H9 (cell line): ENCODE measurements around the gene GAK. TPM values are rescaled to one million over a fixed set of nuclear protein-coding genes. Genes with fewer than 3 reads are reported as not detected.

Experiments used
- DNase-seq: peaks from one replicate; pipeline ENCODE4 v3.0.0-alpha.2; 2017
- H2AFZ ChIP-seq: one replicate; pipeline ENCODE4 v1.6.1; 2013; ENCODE audit warnings: mild to moderate bottlenecking, low read length, control low read depth, moderate library complexity
- H2AK5ac ChIP-seq: 2 replicates; pipeline ENCODE4 v1.6.1; 2013; ENCODE audit warnings: low read length, control low read depth, mixed read lengths; ENCODE audit not compliant: insufficient read length
- H2BK120ac ChIP-seq: one replicate; pipeline ENCODE4 v1.6.1; 2013; ENCODE audit warnings: low read depth, mild to moderate bottlenecking, low read length, control low read depth, inconsistent platforms; ENCODE audit not compliant: poor library complexity, severe bottlenecking
- H2BK12ac ChIP-seq: 2 replicates; pipeline ENCODE4 v1.6.1; 2013; ENCODE audit warnings: low read length, control low read depth, mixed read lengths, low read depth; ENCODE audit not compliant: insufficient read length
- H2BK15ac ChIP-seq: 2 replicates; pipeline ENCODE4 v1.6.1; 2013; ENCODE audit warnings: low read depth, low read length, control low read depth
- H2BK20ac ChIP-seq: one replicate; pipeline ENCODE4 v1.6.1; 2013; ENCODE audit warnings: low read depth, mild to moderate bottlenecking, low read length, control low read depth, inconsistent platforms; ENCODE audit not compliant: poor library complexity, severe bottlenecking
- H2BK5ac ChIP-seq: 2 replicates; pipeline ENCODE4 v1.6.1; 2013; ENCODE audit warnings: low read length, control low read depth, mixed read lengths; ENCODE audit not compliant: insufficient read length
- H3K14ac ChIP-seq: 2 replicates; pipeline ENCODE4 v1.6.1; 2013; ENCODE audit warnings: low read length, control low read depth; ENCODE audit not compliant: insufficient read depth
- H3K18ac ChIP-seq: 2 replicates; pipeline ENCODE4 v1.6.1; 2013; ENCODE audit warnings: low read depth, mild to moderate bottlenecking, mixed read lengths, low read length, control low read depth; ENCODE audit not compliant: insufficient read length
- H3K23ac ChIP-seq: 2 replicates; pipeline ENCODE4 v1.6.1; 2013; ENCODE audit warnings: low read length, control low read depth, mixed read lengths, low read depth; ENCODE audit not compliant: insufficient read length
- H3K23me2 ChIP-seq: 2 replicates; pipeline ENCODE4 v1.6.1; 2013; ENCODE audit warnings: low read depth, mild to moderate bottlenecking, mixed read lengths, low read length, control low read depth; ENCODE audit not compliant: insufficient read length, poor library complexity, severe bottlenecking
- H3K27ac ChIP-seq: 2 replicates; pipeline ENCODE4 v1.5.1; 2013; ENCODE audit warnings: low read length, control low read depth, mixed read lengths, low read depth; ENCODE audit not compliant: insufficient read length
- H3K27me3 ChIP-seq: 2 replicates; pipeline ENCODE4 v1.6.1; 2013; ENCODE audit warnings: low read length, control low read depth, inconsistent platforms; ENCODE audit not compliant: insufficient read depth
- H3K4ac ChIP-seq: 2 replicates; pipeline ENCODE4 v1.6.1; 2013; ENCODE audit warnings: low read depth, mild to moderate bottlenecking, control low read depth, inconsistent platforms, low read length, moderate library complexity
- H3K4me1 ChIP-seq: 2 replicates; pipeline ENCODE4 v1.6.1; 2013; ENCODE audit warnings: low read length, control low read depth, inconsistent platforms; ENCODE audit not compliant: insufficient read depth
- H3K4me2 ChIP-seq: 2 replicates; pipeline ENCODE4 v1.6.1; 2013; ENCODE audit warnings: low read length, control low read depth, mixed read lengths; ENCODE audit not compliant: insufficient read length, insufficient read depth
- H3K56ac ChIP-seq: 2 replicates; pipeline ENCODE4 v1.6.1; 2013; ENCODE audit warnings: low read depth, mild to moderate bottlenecking, mixed read lengths, low read length, control low read depth; ENCODE audit not compliant: insufficient read length
- H3K79me1 ChIP-seq: 2 replicates; pipeline ENCODE4 v1.6.1; 2013; ENCODE audit warnings: low read depth, mild to moderate bottlenecking, moderate library complexity, low read length, control low read depth, inconsistent platforms; ENCODE audit not compliant: insufficient read depth, poor library complexity, severe bottlenecking
- H3K79me2 ChIP-seq: 2 replicates; pipeline ENCODE4 v1.6.1; 2013; ENCODE audit warnings: low read length, control low read depth, inconsistent platforms; ENCODE audit not compliant: insufficient read depth
- H3K9ac ChIP-seq: 2 replicates; pipeline ENCODE4 v1.6.1; 2013; ENCODE audit warnings: low read length, control low read depth, mixed read lengths; ENCODE audit not compliant: insufficient read length; ENCODE audit errors: extremely low read depth
- H3K9me3 ChIP-seq: one replicate; pipeline ENCODE4 v1.6.1; 2013; ENCODE audit warnings: low read depth, low read length, inconsistent platforms; ENCODE audit not compliant: control insufficient read depth
- H3T11ph ChIP-seq: one replicate; pipeline ENCODE4 v1.6.1; 2013; ENCODE audit warnings: mild to moderate bottlenecking, low read length, control low read depth, inconsistent platforms
- H4K20me1 ChIP-seq: one replicate; pipeline ENCODE4 v1.6.1; 2013; ENCODE audit not compliant: control insufficient read depth, insufficient read length, insufficient read depth
- H4K5ac ChIP-seq: 2 replicates; pipeline ENCODE4 v1.6.1; 2013; ENCODE audit warnings: low read depth, mild to moderate bottlenecking, mixed read lengths, low read length, control low read depth; ENCODE audit not compliant: insufficient read length
- H4K8ac ChIP-seq: replicated peaks from 2 replicates; pipeline ENCODE4 v1.6.1; 2013; ENCODE audit warnings: low read length, control low read depth, mixed read lengths, low read depth; ENCODE audit not compliant: insufficient read length
- H4K91ac ChIP-seq: 2 replicates; pipeline ENCODE4 v1.6.1; 2013; ENCODE audit warnings: low read depth, mild to moderate bottlenecking, moderate library complexity, mixed read lengths, low read length, control low read depth; ENCODE audit not compliant: insufficient read length
- H3K27ac Mint-ChIP-seq, 3 experiments: 2 replicates in 2 of 3; 3 replicates in 1 of 3; pipeline ENCODE4 v1.8.0; 2020 to 2021; ENCODE audit warnings: mixed read lengths in 3 of 3, mild to moderate bottlenecking in 1 of 3, moderate library complexity in 1 of 3
- H3K27me3 Mint-ChIP-seq: 2 replicates; pipeline ENCODE4 v1.8.0; 2021; ENCODE audit warnings: low read depth, mild to moderate bottlenecking, moderate library complexity, mixed read lengths
- H3K36me3 Mint-ChIP-seq, 3 experiments: 2 replicates in 2 of 3; 3 replicates in 1 of 3; pipeline ENCODE4 v1.8.0; 2020 to 2021; ENCODE audit warnings: low read depth in 3 of 3, mixed read lengths in 3 of 3; ENCODE audit not compliant: insufficient read depth in 1 of 3
- H3K4me1 Mint-ChIP-seq, 2 experiments: 2 replicates each; pipeline ENCODE4 v1.8.0; 2020; ENCODE audit warnings: mixed read lengths in 2 of 2
- H3K4me3 Mint-ChIP-seq, 2 experiments: 2 replicates in 1 of 2; 3 replicates in 1 of 2; pipeline ENCODE4 v1.8.0; 2020 to 2021; ENCODE audit warnings: mild to moderate bottlenecking in 2 of 2, mixed read lengths in 2 of 2, moderate library complexity in 1 of 2
- H3K9me3 Mint-ChIP-seq, 2 experiments: 2 replicates in 1 of 2; 3 replicates in 1 of 2; pipeline ENCODE4 v1.8.0; 2020; ENCODE audit warnings: mild to moderate bottlenecking in 2 of 2, mixed read lengths in 2 of 2, moderate library complexity in 1 of 2
- CTCF ChIP-seq: fragments of 200-600 bp; sonication (generic); conservative IDR thresholded peaks from 3 replicates; pipeline ENCODE4 v1.8.0; 2021; ENCODE audit warnings: antibody characterized with exemption, mild to moderate bottlenecking
- WGBS: extraction: QIAGEN DNeasy Blood & Tissue Kit; methylation state at CpG from one replicate; pipeline ENCODE4 v1.1.7; 2013; ENCODE audit warnings: missing lambda C conversion rate, low lambda C conversion rate, mixed read lengths; ENCODE audit not compliant: insufficient read length; ENCODE audit errors: extremely low coverage; 5-methylcytosine and 5-hydroxymethylcytosine counted together
- total RNA-seq: library from RNA; stranded (reverse); gene quantifications from 2 replicates; pipeline ENCODE4 v1.2.1, GENCODE V29; 2021

GAK gene
- total RNA-seq, 1 experiment from 2014 or later = 80.7 TPM

GRCh38 chr4:948101-948935 lies 16.2 kb upstream of the GAK start:
- Histone ChIP-seq H4K5ac (no peak overlapping the region), H3K9ac (no peak overlapping the region), H3K23ac (no peak overlapping the region), H3K79me1 (no peaks in the 10 kb centered on the region), H3T11ph (no peak overlapping the region), H2BK120ac (no peak overlapping the region), H4K91ac (no peak overlapping the region), H2BK15ac (no peak overlapping the region; the same call in 1 of the 2 replicates), H3K56ac (no peak overlapping the region), H2BK12ac (no peak overlapping the region), H2BK20ac (no peak overlapping the region), H2BK5ac (no peak overlapping the region), H2AFZ (no peak overlapping the region), H3K79me2 (no peaks in the 10 kb centered on the region), H4K8ac (no peak overlapping the region), H3K27me3 (no peaks in the 10 kb centered on the region), H3K9me3 (no peaks in the 10 kb centered on the region), H3K18ac (no peak overlapping the region), H3K4ac (no peak overlapping the region), H4K20me1 (no peaks in the 10 kb centered on the region), H3K27ac (no peak overlapping the region), H3K4me2 (no peak overlapping the region), H3K23me2 (no peaks in the 10 kb centered on the region), H3K14ac (no peak overlapping the region; the same call in 1 of the 2 replicates), H2AK5ac (no peak overlapping the region), H3K4me1 (no peaks in the 10 kb centered on the region; the same call in 1 of the 2 replicates)
- Mint-ChIP-seq H3K27me3 (peaks cover 11% of the 10 kb centered on the region), H3K27ac (peak overlapping the region in 2 of 3 experiments; percentile 43 to 88; a peak in 3 of 7 replicates), H3K4me3 (no peak overlapping the region), H3K36me3 (no peaks in the 10 kb centered on the region; a peak in 2 of 7 replicates), H3K4me1 (peaks cover 13 to 21% of the 10 kb centered on the region in 2 experiments), H3K9me3 (no peaks in the 10 kb centered on the region)
- TF ChIP-seq CTCF = no peak
- WGBS = no CpG with 5 or more reads among the region's 33 CpGs
- no peak for DNase-seq
